ENCODE data around the gene RAB15. TPM values are rescaled to one million over a fixed set of nuclear protein-coding genes. Genes with fewer than 3 reads are reported as not detected.

Gene RAB15
- total RNA-seq, 1 donor from 2014 or later, result 36.3 TPM

- Mint-ChIP-seq H3K4me3 (ENCODE audit: unreplicated experiment) (no peak overlapping the region), H3K9me3 (ENCODE audit: unreplicated experiment) (no peaks in the 10 kb centered on the region), H3K27ac (ENCODE audit: unreplicated experiment) (no peak overlapping the region), H3K36me3 (ENCODE audit: low read depth, unreplicated experiment) (peaks cover 2% of the 10 kb centered on the region), H3K27me3 (ENCODE audit: low read depth, unreplicated experiment) (no peaks in the 10 kb centered on the region), H3K4me1 (ENCODE audit: low read depth, unreplicated experiment) (peaks cover 24% of the 10 kb centered on the region)
- Histone ChIP-seq H3K36me3 (ENCODE audit: insufficient read depth, low read length) (peaks cover 3% of the 10 kb centered on the region), H3K79me2 (ENCODE audit: insufficient read depth, low read length) (peaks cover 60% of the 10 kb centered on the region), H3K9ac (ENCODE audit: low read length) (no peak overlapping the region), H3K4me1 (ENCODE audit: insufficient read depth, low read length) (peaks cover 8% of the 10 kb centered on the region), H3K27me3 (ENCODE audit: insufficient read depth, low read length) (no peaks in the 10 kb centered on the region), H3K9me3 (ENCODE audit: insufficient read depth, low read depth, low read length) (no peaks in the 10 kb centered on the region), H3K4me2 (ENCODE audit: low read length) (no peak overlapping the region), H3K4me3 (ENCODE audit: insufficient read depth, low read depth, low read length) (no peak overlapping the region), H2AFZ (ENCODE audit: low read depth, low read length) (no peak overlapping the region), H4K20me1 (ENCODE audit: insufficient read depth, low read length) (peaks cover 22% of the 10 kb centered on the region), H3K27ac (ENCODE audit: low read depth, low read length) (no peak overlapping the region)
- no peak for DNase-seq (ENCODE audit: low read depth)
- FAIRE-seq, result no peak
- TF ChIP-seq EZH2 (IDR thresholded peaks at IDR 0.05; ENCODE audit: insufficient read depth, low read length) (no peak), CTCF (IDR thresholded peaks at IDR 0.05; ENCODE audit: insufficient read depth, low read depth, low read length) (no peak)
These were observed 52.5 kb downstream of the RAB15 start for GRCh38 chr14:64919618-64920017.

GRCh38 chr14:64919215-64919614, 52.9 kb downstream of the RAB15 start:
- no peak overlapping the region for H3K27ac Mint-ChIP-seq (ENCODE audit: unreplicated experiment)
- peaks cover 8% of the 10 kb centered on the region for H3K4me1 ChIP-seq (ENCODE audit: insufficient read depth, low read length)
- peaks cover 64% of the 10 kb centered on the region for H3K79me2 ChIP-seq (ENCODE audit: insufficient read depth, low read length)
- H3K9ac ChIP-seq (ENCODE audit: low read length), result no peak overlapping the region
- no peaks in the 10 kb centered on the region for H3K36me3 ChIP-seq (ENCODE audit: insufficient read depth, low read length)
- H3K4me2 ChIP-seq (ENCODE audit: low read length), result no peak overlapping the region
- no peaks in the 10 kb centered on the region for H3K27me3 ChIP-seq (ENCODE audit: insufficient read depth, low read length)
- no peaks in the 10 kb centered on the region for H3K27me3 Mint-ChIP-seq (ENCODE audit: low read depth, unreplicated experiment)
- H3K4me3 ChIP-seq (ENCODE audit: insufficient read depth, low read depth, low read length), result no peak overlapping the region
- TF ChIP-seq CTCF (IDR thresholded peaks at IDR 0.05; ENCODE audit: insufficient read depth, low read depth, low read length), result no peak
- TF ChIP-seq EZH2 (IDR thresholded peaks at IDR 0.05; ENCODE audit: insufficient read depth, low read length), result no peak
- no peak overlapping the region for H3K27ac ChIP-seq (ENCODE audit: low read depth, low read length)
- H3K9me3 Mint-ChIP-seq (ENCODE audit: unreplicated experiment), result no peaks in the 10 kb centered on the region
- H3K9me3 ChIP-seq (ENCODE audit: insufficient read depth, low read depth, low read length), result no peaks in the 10 kb centered on the region
- DNase-seq (ENCODE audit: low read depth) (no peak), FAIRE-seq (no peak)
- peaks cover 2% of the 10 kb centered on the region for H3K36me3 Mint-ChIP-seq (ENCODE audit: low read depth, unreplicated experiment)
- H2AFZ ChIP-seq (ENCODE audit: low read depth, low read length), result no peak overlapping the region
- H3K4me3 Mint-ChIP-seq (ENCODE audit: unreplicated experiment), result no peak overlapping the region
- peaks cover 24% of the 10 kb centered on the region for H3K4me1 Mint-ChIP-seq (ENCODE audit: low read depth, unreplicated experiment)
- H4K20me1 ChIP-seq (ENCODE audit: insufficient read depth, low read length), result peaks cover 22% of the 10 kb centered on the region

- H3K4me2 ChIP-seq (ENCODE audit: low read length), result no peak overlapping the region
- H4K20me1 ChIP-seq (ENCODE audit: insufficient read depth, low read length), result peaks cover 22% of the 10 kb centered on the region
- DNase-seq (ENCODE audit: low read depth) (peak; percentile 35), FAIRE-seq (no peak)
- H3K9me3 ChIP-seq (ENCODE audit: insufficient read depth, low read depth, low read length), result no peaks in the 10 kb centered on the region
- peaks cover 12% of the 10 kb centered on the region for H3K4me1 ChIP-seq (ENCODE audit: insufficient read depth, low read length)
- TF ChIP-seq CTCF (IDR thresholded peaks at IDR 0.05; ENCODE audit: insufficient read depth, low read depth, low read length), result no peak
- no peak for TF ChIP-seq EZH2 (IDR thresholded peaks at IDR 0.05; ENCODE audit: insufficient read depth, low read length)
- Mint-ChIP-seq H3K9me3 (ENCODE audit: unreplicated experiment) (no peaks in the 10 kb centered on the region), H3K4me1 (ENCODE audit: low read depth, unreplicated experiment) (peaks cover 24% of the 10 kb centered on the region), H3K36me3 (ENCODE audit: low read depth, unreplicated experiment) (peaks cover 2% of the 10 kb centered on the region), H3K27ac (ENCODE audit: unreplicated experiment) (peak overlapping the region; percentile 84), H3K27me3 (ENCODE audit: low read depth, unreplicated experiment) (no peaks in the 10 kb centered on the region), H3K4me3 (ENCODE audit: unreplicated experiment) (no peak overlapping the region)
- no peak overlapping the region for H3K9ac ChIP-seq (ENCODE audit: low read length)
- no peak overlapping the region for H3K4me3 ChIP-seq (ENCODE audit: insufficient read depth, low read depth, low read length)
- no peak overlapping the region for H2AFZ ChIP-seq (ENCODE audit: low read depth, low read length)
- no peak overlapping the region for H3K27ac ChIP-seq (ENCODE audit: low read depth, low read length)
- peaks cover 64% of the 10 kb centered on the region for H3K79me2 ChIP-seq (ENCODE audit: insufficient read depth, low read length)
- H3K36me3 ChIP-seq (ENCODE audit: insufficient read depth, low read length), result no peaks in the 10 kb centered on the region
- no peaks in the 10 kb centered on the region for H3K27me3 ChIP-seq (ENCODE audit: insufficient read depth, low read length)
These were observed 53.9 kb downstream of the RAB15 start for GRCh38 chr14:64918216-64918615.

Measured in astrocyte (in vitro differentiated cells and primary cell).